Hematopoietic multipotent progenitor cell treated with erythropoietin and hydrocortisone succinate and interleukin-3 and kit ligand, for 4 days (in vitro differentiated cells): ENCODE measurements around the gene DNAH7.
A peak's percentile ranks its signal among the peaks of the same experiment; 100 is the strongest.

ENCODE experiments used
- DNase-seq: peaks from one replicate; pipeline ENCODE4 v3.0.0-alpha.2; 2015

DNAH7 gene

GRCh38 chr2:195706161-195706900 is 362.3 kb downstream of the DNAH7 start:
- DNase-seq: no peak

GRCh38 chr2:195700480-195700879 is 368.2 kb downstream of the DNAH7 start:
- no peak for DNase-seq

- no peak for DNase-seq
Observed at GRCh38 chr2:195697681-195698220, 370.9 kb downstream of the DNAH7 start.

- DNase-seq: no peak
Observed at GRCh38 chr2:195696012-195696411, 372.6 kb downstream of the DNAH7 start.

- DNase-seq: no peak
Observed at GRCh38 chr2:195695002-195695631, 373.5 kb downstream of the DNAH7 start.

GRCh38 chr2:195694553-195694952 is 374.1 kb downstream of the DNAH7 start:
- DNase-seq: no peak

- peak; percentile 18 for DNase-seq
Observed at GRCh38 chr2:195692531-195692930, 376.1 kb downstream of the DNAH7 start.
